HUES48 (cell line): ENCODE data around the gene NTM.
A peak's percentile ranks its signal among the peaks of the same experiment; 100 is the strongest.

Experiments used
- H3K27ac ChIP-seq: one replicate; pipeline ENCODE4 v1.7.0; 2013; ENCODE audit warnings: low read depth, low read length, inconsistent platforms
- H3K27me3 ChIP-seq: 2 replicates; pipeline ENCODE4 v1.6.1; 2013; ENCODE audit warnings: mild to moderate bottlenecking, low read length; ENCODE audit not compliant: control insufficient read depth, insufficient read depth
- H3K36me3 ChIP-seq: 2 replicates; pipeline ENCODE4 v1.6.1; 2013; ENCODE audit warnings: low read length; ENCODE audit not compliant: control insufficient read depth, insufficient read depth
- H3K4me1 ChIP-seq: 2 replicates; pipeline ENCODE4 v1.6.1; 2013; ENCODE audit warnings: mild to moderate bottlenecking, low read length; ENCODE audit not compliant: control insufficient read depth, insufficient read depth
- H3K4me3 ChIP-seq: 2 replicates; pipeline ENCODE4 v1.5.1; 2013; ENCODE audit warnings: mild to moderate bottlenecking, low read depth, low read length
- H3K9ac ChIP-seq: 2 replicates; pipeline ENCODE4 v1.6.1; 2013; ENCODE audit warnings: mild to moderate bottlenecking, low read depth, low read length, moderate library complexity
- H3K9me3 ChIP-seq: 2 replicates; pipeline ENCODE4 v1.6.1; 2013; ENCODE audit warnings: low read length; ENCODE audit not compliant: control insufficient read depth, insufficient read depth

NTM gene

DNA sequence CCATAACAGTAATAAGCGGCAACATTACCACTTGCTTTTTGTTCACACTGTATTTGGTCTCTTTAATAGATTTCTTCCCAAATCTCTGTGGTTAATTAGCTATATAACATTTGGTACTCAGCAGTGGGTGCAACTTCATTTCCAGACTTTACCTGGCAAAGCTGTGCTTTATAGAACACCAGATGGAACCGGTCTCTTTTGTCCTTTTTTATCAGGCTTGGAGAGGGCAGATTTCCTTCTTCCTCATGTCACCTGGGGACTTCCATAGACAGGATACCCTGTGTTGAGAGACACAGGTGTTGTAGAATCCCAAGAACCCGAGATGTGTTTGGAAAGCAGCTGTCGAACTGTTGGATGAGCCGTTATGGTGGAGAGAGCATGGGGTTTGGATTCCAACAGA, 393.7 kb downstream of the NTM start:
- H3K4me1 ChIP-seq = no peaks in the 10 kb centered on the region; the same call in 1 of the 2 replicates
- H3K27me3 ChIP-seq = no peaks in the 10 kb centered on the region
- no peaks in the 10 kb centered on the region for H3K9me3 ChIP-seq
- H3K36me3 ChIP-seq = no peaks in the 10 kb centered on the region
- H3K4me3 ChIP-seq = no peak overlapping the region
- no peak overlapping the region for H3K27ac ChIP-seq
- no peak overlapping the region for H3K9ac ChIP-seq

DNA sequence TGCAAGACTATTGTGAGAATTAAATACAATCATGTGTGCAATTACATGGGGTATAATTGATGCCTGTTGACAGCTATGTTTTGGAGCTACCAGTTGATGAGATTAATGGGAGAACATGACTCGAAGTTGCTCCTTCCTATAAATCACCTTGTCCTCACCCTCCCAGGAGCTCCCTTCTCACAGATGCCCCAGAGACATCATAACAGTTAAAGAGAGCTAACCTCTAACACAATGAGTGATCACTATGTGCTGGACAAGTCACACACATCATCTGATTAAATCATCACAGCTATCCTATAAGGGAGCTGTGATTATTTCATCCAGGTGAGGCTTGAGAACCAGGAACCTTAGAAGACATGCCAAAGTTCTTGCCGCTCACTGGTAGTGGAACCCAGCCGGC, 394.2 kb downstream of the NTM start:
- H3K27ac ChIP-seq = no peak overlapping the region

DNA sequence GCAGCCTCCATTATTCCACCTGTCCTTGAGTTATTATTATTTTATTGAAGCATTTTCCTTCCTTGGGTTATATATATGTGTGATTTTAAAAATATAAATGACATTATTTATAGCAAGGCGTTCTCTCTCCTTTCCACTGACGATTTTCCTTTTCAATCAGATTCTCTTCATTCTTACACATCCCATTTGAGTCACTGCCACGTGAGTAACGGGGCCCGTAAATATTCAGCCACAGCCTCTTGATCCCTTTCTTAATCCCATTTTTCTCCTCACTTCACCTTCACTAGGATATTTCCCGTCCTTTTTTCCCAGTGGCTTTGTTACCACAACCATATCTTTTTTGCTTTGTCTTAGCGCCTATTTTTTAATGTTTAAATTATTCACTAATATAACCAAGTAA, 396.2 kb downstream of the NTM start:
- Histone ChIP-seq H3K9me3 (no peaks in the 10 kb centered on the region), H3K4me3 (no peak overlapping the region), H3K4me1 (peaks cover 9% of the 10 kb centered on the region), H3K36me3 (no peaks in the 10 kb centered on the region), H3K9ac (no peak overlapping the region), H3K27me3 (no peaks in the 10 kb centered on the region), H3K27ac (no peak overlapping the region)

More for the DNA sequence above, 394.2 kb downstream of the NTM start:
- no peaks in the 10 kb centered on the region; the same call in 1 of the 2 replicates for H3K4me1 ChIP-seq
- H3K36me3 ChIP-seq = no peaks in the 10 kb centered on the region
- no peak overlapping the region for H3K4me3 ChIP-seq
- H3K9me3 ChIP-seq = no peaks in the 10 kb centered on the region
- no peak overlapping the region for H3K9ac ChIP-seq
- no peaks in the 10 kb centered on the region for H3K27me3 ChIP-seq

DNA sequence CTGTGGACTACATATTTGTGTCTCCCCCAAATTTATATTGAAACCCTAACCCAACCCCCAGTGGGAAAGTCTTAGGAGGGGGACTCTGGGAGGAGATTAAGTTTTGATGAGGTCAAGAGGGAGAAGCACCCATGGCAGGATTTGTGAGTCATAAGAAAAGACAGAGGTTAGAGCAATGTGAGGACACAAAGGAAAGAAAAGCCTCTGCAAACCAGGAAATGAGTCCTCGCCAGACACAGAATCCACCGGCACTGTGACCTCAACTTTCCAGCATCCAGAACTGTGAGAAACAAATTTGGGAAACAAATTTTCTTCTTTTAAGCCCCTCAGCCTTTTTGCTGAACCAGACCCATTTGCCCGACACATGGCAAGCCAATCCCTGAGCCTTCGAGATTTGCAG, 397.0 kb downstream of the NTM start:
- no peaks in the 10 kb centered on the region for H3K27me3 ChIP-seq
- no peak overlapping the region for H3K9ac ChIP-seq
- no peaks in the 10 kb centered on the region for H3K9me3 ChIP-seq
- H3K36me3 ChIP-seq = no peaks in the 10 kb centered on the region
- H3K27ac ChIP-seq = peak overlapping the region; percentile 22
- no peak overlapping the region for H3K4me3 ChIP-seq
- H3K4me1 ChIP-seq = peaks cover 9% of the 10 kb centered on the region

DNA sequence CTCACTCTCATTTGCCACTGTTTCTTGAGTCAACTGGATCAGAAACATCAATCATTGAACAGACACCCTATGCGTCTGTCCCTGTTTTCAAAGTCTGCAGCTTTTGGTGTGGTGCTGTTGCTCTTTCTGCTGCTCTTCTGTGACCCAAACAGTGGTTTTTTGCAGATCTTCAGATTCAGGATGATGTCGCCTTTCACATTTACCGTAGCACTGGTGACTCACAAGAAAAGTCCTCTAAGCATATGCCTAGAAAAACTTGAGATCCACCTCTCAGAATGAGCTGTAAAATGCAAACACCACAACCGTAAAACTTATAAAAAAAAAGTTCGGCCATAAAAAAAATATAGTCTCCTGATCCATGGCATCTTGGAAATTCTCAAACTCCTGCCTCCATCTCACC, 400.4 kb downstream of the NTM start:
- H3K27me3 ChIP-seq = no peaks in the 10 kb centered on the region
- H3K27ac ChIP-seq = no peak overlapping the region
- no peak overlapping the region for H3K4me3 ChIP-seq
- no peak overlapping the region for H3K9ac ChIP-seq
- no peaks in the 10 kb centered on the region for H3K36me3 ChIP-seq
- H3K9me3 ChIP-seq = no peaks in the 10 kb centered on the region
- H3K4me1 ChIP-seq = peaks cover 9% of the 10 kb centered on the region

DNA sequence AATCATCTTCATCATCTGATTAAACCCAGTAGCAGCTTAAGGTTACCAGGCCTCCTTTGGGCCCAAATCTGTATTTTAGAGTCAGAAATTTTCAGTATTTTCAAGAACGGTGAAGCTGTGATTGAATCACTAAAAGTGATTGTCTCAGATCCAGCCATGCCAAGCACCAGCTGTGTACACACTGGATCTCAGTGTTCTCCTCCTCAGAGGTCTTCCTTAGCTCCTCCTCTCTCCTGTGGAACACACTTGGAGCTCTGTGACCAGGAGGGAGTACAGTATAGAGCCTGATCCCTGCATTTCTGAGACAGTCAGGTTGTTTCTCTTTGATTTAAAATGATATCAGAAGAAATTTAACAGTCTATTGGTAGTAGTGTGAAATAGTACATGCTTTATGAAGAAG, 401.1 kb downstream of the NTM start:
- Histone ChIP-seq H3K9me3 (no peaks in the 10 kb centered on the region), H3K4me3 (no peak overlapping the region), H3K4me1 (peaks cover 9% of the 10 kb centered on the region), H3K27me3 (no peaks in the 10 kb centered on the region), H3K36me3 (no peaks in the 10 kb centered on the region), H3K27ac (no peak overlapping the region), H3K9ac (no peak overlapping the region)

DNA sequence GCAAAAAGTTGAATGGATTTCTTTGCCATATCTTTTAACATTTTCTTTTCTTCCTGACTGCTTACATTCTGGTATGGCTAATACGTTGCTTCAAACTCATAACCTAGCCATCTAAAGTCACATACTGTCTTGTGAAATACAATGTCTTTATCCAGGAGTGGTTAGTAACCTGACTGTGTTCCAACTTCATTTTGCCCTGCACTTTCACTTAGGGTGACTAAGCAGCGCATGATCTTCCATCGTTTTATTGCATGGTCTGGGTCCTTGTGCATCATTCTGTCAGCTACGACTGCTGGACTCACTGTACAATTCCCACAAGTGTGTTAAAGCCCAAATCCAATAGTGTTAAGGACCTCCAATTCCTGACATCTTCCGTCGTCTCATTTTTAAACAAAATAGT, 403.2 kb downstream of the NTM start:
- Histone ChIP-seq H3K27ac (no peak overlapping the region), H3K4me1 (peaks cover 9% of the 10 kb centered on the region), H3K9me3 (no peaks in the 10 kb centered on the region)

DNA sequence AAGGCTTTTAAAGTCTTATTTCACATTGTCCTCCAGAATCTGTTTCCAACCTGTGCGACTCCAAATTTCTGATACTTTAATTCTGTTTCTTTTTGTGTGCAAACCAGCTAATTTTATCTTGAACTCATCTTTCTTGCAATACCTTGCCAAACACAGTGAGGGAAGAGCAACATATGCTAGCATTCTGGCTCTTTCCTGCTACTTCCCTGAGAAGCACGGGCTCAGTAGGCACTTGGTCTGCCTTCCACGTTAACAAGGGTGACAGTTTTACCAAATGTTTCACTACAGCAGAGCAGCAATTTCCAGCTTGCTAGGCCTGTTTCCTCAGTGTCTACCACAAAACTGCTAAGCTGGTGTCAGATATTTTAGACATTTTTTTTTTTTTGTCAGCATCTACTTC, 405.8 kb downstream of the NTM start:
- Histone ChIP-seq H3K4me3 (no peak overlapping the region), H3K4me1 (no peaks in the 10 kb centered on the region), H3K36me3 (no peaks in the 10 kb centered on the region), H3K9me3 (no peaks in the 10 kb centered on the region), H3K27me3 (no peaks in the 10 kb centered on the region), H3K9ac (no peak overlapping the region), H3K27ac (no peak overlapping the region)

More for the DNA sequence above, 403.2 kb downstream of the NTM start:
- H3K4me3 ChIP-seq = no peak overlapping the region
- no peak overlapping the region for H3K9ac ChIP-seq
- no peaks in the 10 kb centered on the region for H3K36me3 ChIP-seq
- no peaks in the 10 kb centered on the region for H3K27me3 ChIP-seq

DNA sequence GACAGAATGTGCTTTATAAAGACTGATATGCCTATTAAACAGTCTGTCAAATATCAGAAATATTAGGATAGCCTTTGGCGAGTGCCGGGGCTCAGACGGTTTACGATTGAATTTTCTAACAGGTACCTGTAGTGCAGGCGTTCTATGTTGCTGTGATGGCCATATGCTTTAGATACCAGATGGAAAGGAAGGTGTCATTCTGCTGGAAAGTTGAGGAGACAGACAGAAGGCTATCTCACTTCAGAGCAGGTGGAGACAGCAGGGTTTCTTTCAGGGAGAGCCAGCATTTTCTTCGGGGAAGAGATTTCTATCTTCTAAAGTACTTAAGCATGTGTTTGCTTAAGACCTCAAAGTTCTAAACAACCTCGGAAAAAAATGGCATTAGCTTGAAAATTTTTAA, 415.4 kb downstream of the NTM start:
- no peak overlapping the region for H3K27ac ChIP-seq
- H3K4me1 ChIP-seq = 0 out of 2 replicates have a peak, but pooled peaks cover 5% of the 10 kb centered on the region
- H3K27me3 ChIP-seq = no peaks in the 10 kb centered on the region
- H3K4me3 ChIP-seq = no peak overlapping the region
- no peak overlapping the region for H3K9ac ChIP-seq
- no peaks in the 10 kb centered on the region for H3K9me3 ChIP-seq
- no peaks in the 10 kb centered on the region for H3K36me3 ChIP-seq

DNA sequence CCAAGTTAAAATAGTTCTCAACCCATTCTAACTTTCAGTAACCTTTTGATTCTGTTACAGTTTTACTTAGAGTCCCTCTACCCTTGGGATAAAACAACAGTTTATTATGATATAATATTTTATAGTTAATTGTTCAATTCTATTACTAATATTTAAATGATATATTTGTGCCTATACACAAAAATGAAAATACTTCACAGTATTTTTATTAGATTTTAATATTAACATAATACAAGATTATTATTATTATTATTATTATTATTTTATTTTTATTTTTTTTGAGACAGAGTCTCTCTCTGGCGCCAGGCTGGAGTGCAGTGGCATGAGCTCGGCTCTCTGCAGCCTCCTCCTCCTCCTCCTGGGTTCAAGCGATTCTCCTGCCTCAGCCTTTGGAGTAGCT, 416.7 kb downstream of the NTM start:
- Histone ChIP-seq H3K27me3 (no peaks in the 10 kb centered on the region), H3K27ac (no peak overlapping the region), H3K9me3 (no peaks in the 10 kb centered on the region), H3K9ac (no peak overlapping the region), H3K4me1 (0 out of 2 replicates have a peak, but pooled peaks cover 5% of the 10 kb centered on the region), H3K36me3 (no peaks in the 10 kb centered on the region), H3K4me3 (no peak overlapping the region)

DNA sequence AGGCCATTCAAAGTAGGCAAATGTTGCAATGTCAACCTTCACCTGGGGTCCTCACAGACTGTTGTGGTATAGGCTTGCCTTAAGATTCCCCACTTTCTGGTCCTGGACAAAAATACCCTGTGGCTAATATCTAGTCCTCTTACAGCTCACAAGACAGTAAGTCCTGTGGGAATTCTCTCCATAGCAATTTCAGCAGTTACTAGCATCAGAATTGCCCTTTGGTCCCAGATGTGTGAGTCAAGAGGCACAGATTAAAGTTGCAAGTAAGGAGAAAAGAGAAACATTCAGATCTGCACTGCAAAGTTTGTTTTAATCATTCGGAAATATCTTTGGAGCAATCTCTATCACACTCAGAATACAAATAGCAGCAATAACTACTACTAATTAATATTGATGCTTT, 420.2 kb downstream of the NTM start:
- Histone ChIP-seq H3K4me3 (no peak overlapping the region), H3K9ac (no peak overlapping the region), H3K27ac (no peak overlapping the region), H3K4me1 (0 out of 2 replicates have a peak, but pooled peaks cover 5% of the 10 kb centered on the region), H3K36me3 (no peaks in the 10 kb centered on the region), H3K27me3 (no peaks in the 10 kb centered on the region), H3K9me3 (no peaks in the 10 kb centered on the region)

DNA sequence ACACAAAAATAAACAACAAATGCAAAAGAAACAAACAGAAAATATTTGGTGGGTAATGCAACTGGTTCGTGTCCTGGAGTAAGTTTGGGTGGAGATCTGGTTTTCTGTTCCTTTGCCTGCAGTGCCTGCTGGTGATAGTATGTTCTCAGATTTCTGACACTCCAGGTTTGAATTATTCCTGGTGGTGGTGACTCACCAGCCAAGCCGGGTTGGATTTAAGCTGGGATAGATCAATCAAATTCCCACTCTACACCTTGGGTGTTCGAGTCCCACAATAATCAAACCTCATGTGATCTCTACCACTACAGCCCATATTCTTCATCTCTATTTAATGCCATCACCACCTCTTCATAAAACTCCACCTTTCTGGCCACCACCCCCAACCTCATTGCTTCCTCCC, 421.8 kb downstream of the NTM start:
- Histone ChIP-seq H3K27me3 (no peaks in the 10 kb centered on the region), H3K36me3 (no peaks in the 10 kb centered on the region), H3K4me1 (0 out of 2 replicates have a peak, but pooled peaks cover 5% of the 10 kb centered on the region), H3K9ac (no peak overlapping the region), H3K4me3 (no peak overlapping the region), H3K27ac (no peak overlapping the region), H3K9me3 (no peaks in the 10 kb centered on the region)
